Neural progenitor cell (in vitro differentiated cells): Measurements from ENCODE around the gene SPRING1. TPM values are rescaled to one million over a fixed set of nuclear protein-coding genes. Genes with fewer than 3 reads are reported as not detected.

ENCODE experiments used
- DNase-seq: peaks from one replicate; pipeline ENCODE4 v3.0.0-alpha.2; 2016; ENCODE audit warnings: low spot score
- H2AFZ ChIP-seq: fragments of 200-600 bp; sonication (generic); replicated peaks from 2 replicates; pipeline ENCODE4 v1.6.1; 2016; ENCODE audit warnings: antibody characterized with exemption
- H3F3A ChIP-seq: fragments of 200-600 bp; sonication (generic); 2 replicates; pipeline ENCODE4 v1.6.1; 2016; ENCODE audit warnings: antibody characterized with exemption, low read depth
- H3K27ac ChIP-seq: fragments of 200-600 bp; sonication (generic); 2 replicates; pipeline ENCODE4 v1.5.1; 2016; ENCODE audit warnings: mild to moderate bottlenecking
- H3K27me3 ChIP-seq: fragments of 200-600 bp; sonication (generic); 2 replicates; pipeline ENCODE4 v1.6.1; 2016; ENCODE audit warnings: mild to moderate bottlenecking, moderate library complexity
- H3K36me3 ChIP-seq: fragments of 200-600 bp; sonication (generic); 2 replicates; pipeline ENCODE4 v1.5.1; 2016
- H3K4me1 ChIP-seq: fragments of 200-600 bp; sonication (generic); 2 replicates; pipeline ENCODE4 v1.6.1; 2016; ENCODE audit warnings: mixed run types
- H3K4me2 ChIP-seq: fragments of 200-600 bp; sonication (generic); 2 replicates; pipeline ENCODE4 v1.6.1; 2016
- H3K4me3 ChIP-seq: fragments of 200-600 bp; sonication (generic); 2 replicates; pipeline ENCODE4 v1.5.1; 2016
- H3K79me2 ChIP-seq: fragments of 200-600 bp; sonication (generic); 2 replicates; pipeline ENCODE4 v1.6.1; 2016; ENCODE audit warnings: low read depth
- H3K9ac ChIP-seq: fragments of 200-600 bp; sonication (generic); 2 replicates; pipeline ENCODE4 v1.6.1; 2016
- H3K9me3 ChIP-seq: fragments of 200-600 bp; sonication (generic); 2 replicates; pipeline ENCODE4 v1.5.1; 2016; ENCODE audit warnings: low read depth
- H4K20me1 ChIP-seq: fragments of 200-600 bp; sonication (generic); 2 replicates; pipeline ENCODE4 v1.6.1; 2016; ENCODE audit warnings: low read depth
- H3K27ac Mint-ChIP-seq: 3 replicates; pipeline ENCODE4 v1.8.0; 2021; ENCODE audit warnings: mixed read lengths
- H3K27me3 Mint-ChIP-seq: 2 replicates; pipeline ENCODE4 v1.8.0; 2022; ENCODE audit warnings: low read depth, mild to moderate bottlenecking, inconsistent platforms, moderate library complexity, mixed read lengths; ENCODE audit not compliant: insufficient read depth
- H3K36me3 Mint-ChIP-seq: 3 replicates; pipeline ENCODE4 v1.8.0; 2021; ENCODE audit warnings: mixed read lengths
- H3K4me1 Mint-ChIP-seq: 3 replicates; pipeline ENCODE4 v1.8.0; 2021; ENCODE audit warnings: mixed read lengths
- H3K4me3 Mint-ChIP-seq: 3 replicates; pipeline ENCODE4 v1.8.0; 2021; ENCODE audit warnings: mild to moderate bottlenecking, moderate library complexity, mixed read lengths
- H3K9me3 Mint-ChIP-seq: 3 replicates; pipeline ENCODE4 v1.8.0; 2020; ENCODE audit warnings: mixed read lengths
- EZH2 ChIP-seq: fragments of 200-600 bp; sonication (generic); IDR thresholded peaks from 2 replicates; pipeline ENCODE4 v1.6.1; 2017; ENCODE audit warnings: antibody characterized with exemption, mild to moderate bottlenecking, moderate library complexity
- EZH2phosphoT487 ChIP-seq: fragments of 200-600 bp; sonication (generic); IDR thresholded peaks from 2 replicates; pipeline ENCODE4 v1.6.1; 2017; ENCODE audit warnings: antibody characterized with exemption
- total RNA-seq: library from RNA; depleted of rRNA; stranded (reverse); fragments of >200 nt; gene quantifications from 2 replicates; pipeline ENCODE4 v1.2.3, GENCODE V29; 2015; ENCODE audit warnings: low replicate concordance
- TF ChIP-seq, protein P1 (sequence below): fragments of 200-600 bp; sonication (generic); IDR thresholded peaks from 2 replicates; pipeline ENCODE4 v1.5.1; 2017; ENCODE audit warnings: antibody characterized with exemption, mild to moderate bottlenecking

Gene SPRING1
- total RNA-seq, 1 donor from 2014 or later, result 40.4 TPM

- H3K9ac ChIP-seq, result no peak overlapping the region
- no peak overlapping the region for H3K4me2 ChIP-seq
- peaks cover 31% of the 10 kb centered on the region for H3K4me1 ChIP-seq
- Mint-ChIP-seq H3K36me3 (no peaks in the 10 kb centered on the region), H3K4me1 (peaks cover 35% of the 10 kb centered on the region), H3K4me3 (no peak overlapping the region), H3K9me3 (no peaks in the 10 kb centered on the region), H3K27me3 (peaks cover 30% of the 10 kb centered on the region), H3K27ac (no peak overlapping the region)
- no peaks in the 10 kb centered on the region for H3K9me3 ChIP-seq
- H3F3A ChIP-seq, result peaks cover 8% of the 10 kb centered on the region
- H3K79me2 ChIP-seq, result no peaks in the 10 kb centered on the region
- no peaks in the 10 kb centered on the region for H4K20me1 ChIP-seq
- DNase-seq, result no peak
- H3K4me3 ChIP-seq, result no peak overlapping the region
- no peak overlapping the region for H3K27ac ChIP-seq
- H3K27me3 ChIP-seq, result peaks cover 6% of the 10 kb centered on the region
- no peak overlapping the region for H2AFZ ChIP-seq
- no peaks in the 10 kb centered on the region for H3K36me3 ChIP-seq
- TF ChIP-seq EZH2 (no peak), EZH2phosphoT487 (no peak)
- TF ChIP-seq, protein P1, sequence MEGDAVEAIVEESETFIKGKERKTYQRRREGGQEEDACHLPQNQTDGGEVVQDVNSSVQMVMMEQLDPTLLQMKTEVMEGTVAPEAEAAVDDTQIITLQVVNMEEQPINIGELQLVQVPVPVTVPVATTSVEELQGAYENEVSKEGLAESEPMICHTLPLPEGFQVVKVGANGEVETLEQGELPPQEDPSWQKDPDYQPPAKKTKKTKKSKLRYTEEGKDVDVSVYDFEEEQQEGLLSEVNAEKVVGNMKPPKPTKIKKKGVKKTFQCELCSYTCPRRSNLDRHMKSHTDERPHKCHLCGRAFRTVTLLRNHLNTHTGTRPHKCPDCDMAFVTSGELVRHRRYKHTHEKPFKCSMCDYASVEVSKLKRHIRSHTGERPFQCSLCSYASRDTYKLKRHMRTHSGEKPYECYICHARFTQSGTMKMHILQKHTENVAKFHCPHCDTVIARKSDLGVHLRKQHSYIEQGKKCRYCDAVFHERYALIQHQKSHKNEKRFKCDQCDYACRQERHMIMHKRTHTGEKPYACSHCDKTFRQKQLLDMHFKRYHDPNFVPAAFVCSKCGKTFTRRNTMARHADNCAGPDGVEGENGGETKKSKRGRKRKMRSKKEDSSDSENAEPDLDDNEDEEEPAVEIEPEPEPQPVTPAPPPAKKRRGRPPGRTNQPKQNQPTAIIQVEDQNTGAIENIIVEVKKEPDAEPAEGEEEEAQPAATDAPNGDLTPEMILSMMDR, result no peak
Measured at GRCh38 chr12:116691636-116692035, 46.2 kb downstream of the SPRING1 start.

DNA sequence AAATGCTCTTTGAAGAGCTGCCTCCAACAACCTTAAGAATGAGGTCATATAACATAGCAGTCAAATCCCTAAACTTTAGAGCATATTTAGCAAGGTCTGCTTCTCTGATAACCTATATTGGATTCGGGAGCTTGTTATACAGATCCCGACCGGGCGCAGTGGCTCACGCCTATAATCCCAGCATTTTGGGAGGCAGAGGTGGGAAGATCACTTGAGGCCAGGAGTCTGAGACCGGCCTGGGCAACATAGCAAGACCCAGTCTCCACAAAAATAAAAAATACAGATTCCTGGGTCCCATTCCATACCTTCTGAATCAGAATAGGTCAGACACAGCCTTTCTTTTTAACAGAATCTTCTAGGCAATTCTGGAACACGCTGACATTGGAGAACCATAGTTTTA, 46.7 kb downstream of the SPRING1 start:
- Histone ChIP-seq H3K27ac (no peak overlapping the region), H3K9ac (no peak overlapping the region), H3K36me3 (no peaks in the 10 kb centered on the region), H4K20me1 (no peaks in the 10 kb centered on the region), H3K9me3 (no peaks in the 10 kb centered on the region), H3K4me1 (peaks cover 31% of the 10 kb centered on the region), H3K79me2 (no peaks in the 10 kb centered on the region), H3K27me3 (peaks cover 6% of the 10 kb centered on the region), H2AFZ (no peak overlapping the region), H3K4me3 (no peak overlapping the region), H3K4me2 (no peak overlapping the region), H3F3A (peaks cover 8% of the 10 kb centered on the region)
- Mint-ChIP-seq H3K27me3 (peaks cover 31% of the 10 kb centered on the region), H3K9me3 (no peaks in the 10 kb centered on the region), H3K36me3 (no peaks in the 10 kb centered on the region), H3K4me3 (no peak overlapping the region), H3K27ac (no peak overlapping the region), H3K4me1 (peaks cover 35% of the 10 kb centered on the region)
- TF ChIP-seq EZH2, result no peak
- TF ChIP-seq EZH2phosphoT487, result no peak
- TF ChIP-seq, protein P1, result no peak
- DNase-seq, result no peak

DNA sequence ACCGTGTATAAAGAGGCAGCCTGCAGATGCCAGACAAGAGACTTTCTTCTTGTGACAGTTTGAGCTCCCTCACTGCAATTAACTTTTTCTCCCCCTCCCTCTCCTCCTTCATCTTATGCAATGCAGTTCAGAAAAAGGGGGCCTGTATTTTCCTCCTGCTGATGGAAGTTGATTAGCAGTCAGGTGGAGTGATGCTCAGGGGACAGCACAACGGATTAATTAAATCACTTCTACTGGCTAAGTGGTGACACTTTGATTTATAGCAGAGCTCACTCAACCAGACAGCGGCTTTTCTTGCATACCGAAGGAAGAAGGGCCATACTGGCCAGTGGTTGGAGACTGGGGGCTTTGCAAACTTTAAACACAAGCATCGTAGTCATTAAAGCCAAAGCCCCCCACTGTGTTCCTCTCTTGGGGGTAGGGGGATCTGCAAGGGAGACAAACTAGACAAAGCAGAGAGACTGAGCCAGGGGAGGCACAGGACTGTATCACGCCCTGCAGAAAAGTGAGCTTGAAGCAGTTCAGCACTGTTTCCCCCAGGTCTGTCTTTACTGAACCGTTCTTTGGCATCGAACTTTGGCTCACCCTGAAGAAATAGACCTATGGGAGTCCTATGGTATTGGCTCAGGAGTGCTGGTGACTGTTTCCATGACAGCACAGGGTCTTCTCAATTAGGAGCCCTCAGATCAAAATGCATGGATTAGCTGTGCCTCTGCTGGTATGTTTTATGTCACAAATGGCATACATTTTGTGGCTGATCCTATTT, 47.7 kb downstream of the SPRING1 start:
- Histone ChIP-seq H3K27me3 (peaks cover 6% of the 10 kb centered on the region), H3K27ac (no peak overlapping the region), H3K4me1 (peaks cover 31% of the 10 kb centered on the region), H3K79me2 (no peaks in the 10 kb centered on the region), H4K20me1 (no peaks in the 10 kb centered on the region), H3K36me3 (no peaks in the 10 kb centered on the region), H2AFZ (peak overlapping the region; percentile 27), H3K9ac (no peak overlapping the region), H3K9me3 (no peaks in the 10 kb centered on the region), H3K4me3 (no peak overlapping the region), H3K4me2 (peak overlapping the region; percentile 21), H3F3A (peaks cover 8% of the 10 kb centered on the region)
- Mint-ChIP-seq H3K36me3 (no peaks in the 10 kb centered on the region), H3K4me3 (no peak overlapping the region), H3K27ac (no peak overlapping the region), H3K9me3 (no peaks in the 10 kb centered on the region), H3K27me3 (peaks cover 30% of the 10 kb centered on the region), H3K4me1 (peaks cover 35% of the 10 kb centered on the region)
- TF ChIP-seq EZH2 (no peak), EZH2phosphoT487 (no peak)
- TF ChIP-seq, protein P1, result no peak
- DNase-seq, result peak; percentile 31
